HepG2 (cell line): ENCODE results near the gene FAM216A. TPM values are rescaled to one million over a fixed set of nuclear protein-coding genes. Genes with fewer than 3 reads are reported as not detected.

ENCODE experiments used
- ARHGAP35 ChIP-seq: sonication (generic); formaldehyde crosslinking; IDR thresholded peaks from 2 replicates; pipeline ENCODE4 v1.9.0; 2022; ENCODE audit warnings: mild to moderate bottlenecking, inconsistent platforms, moderate library complexity, missing genetic modification reagents, borderline replicate concordance
- ARID5B ChIP-seq: IDR thresholded peaks from 2 replicates; pipeline ENCODE4 v1.4.0; 2020; ENCODE audit warnings: mild to moderate bottlenecking, missing genetic modification reagents
- DR1 ChIP-seq: sonication (generic); formaldehyde crosslinking; IDR thresholded peaks from 2 replicates; pipeline ENCODE4 v1.8.0; 2021; ENCODE audit warnings: mild to moderate bottlenecking, missing genetic modification reagents, inconsistent platforms
- ISL2 ChIP-seq: sonication (generic); formaldehyde crosslinking; IDR thresholded peaks from 2 replicates; pipeline ENCODE4 v1.5.0; 2020; ENCODE audit warnings: missing genetic modification reagents
- MATR3 ChIP-seq: sonication (generic); formaldehyde crosslinking; IDR thresholded peaks from 2 replicates; pipeline ENCODE4 v1.4.0; 2020; ENCODE audit warnings: missing genetic modification reagents
- MED13 ChIP-seq: sonication (generic); formaldehyde crosslinking; IDR thresholded peaks from 2 replicates; pipeline ENCODE4 v1.5.0; 2020; ENCODE audit warnings: missing genetic modification reagents
- MED8 ChIP-seq: sonication (generic); formaldehyde crosslinking; IDR thresholded peaks from 2 replicates; pipeline ENCODE4 v1.8.1; 2023; ENCODE audit warnings: mild to moderate bottlenecking, missing genetic modification reagents; ENCODE audit not compliant: insufficient replicate concordance
- PHF8 ChIP-seq: sonication (generic); formaldehyde crosslinking; IDR thresholded peaks from 2 replicates; pipeline ENCODE4 v1.5.0; 2020; ENCODE audit warnings: missing genetic modification reagents
- SALL2 ChIP-seq: sonication (generic); formaldehyde crosslinking; IDR thresholded peaks from 2 replicates; pipeline ENCODE4 v1.8.1; 2023; ENCODE audit warnings: mild to moderate bottlenecking, missing genetic modification reagents, inconsistent platforms
- SOX6 ChIP-seq, 2 experiments: fragments of 450-650 bp in 1 of 2; sonication (generic) in 1 of 2; formaldehyde crosslinking in 1 of 2; IDR thresholded peaks; 2 replicates each; pipeline versions ENCODE4 v1.4.0 to v1.6.1; 2017 to 2020; ENCODE audit warnings: antibody characterized with exemption in 1 of 2, mild to moderate bottlenecking in 1 of 2, missing genetic modification reagents in 1 of 2
- SP1 ChIP-seq, 2 experiments: fragments of 450-650 bp in 1 of 2; sonication (generic) in 1 of 2; formaldehyde crosslinking in 1 of 2; IDR thresholded peaks; 2 replicates each; pipeline versions ENCODE4 v1.4.0 to v1.6.1; 2016 to 2020; ENCODE audit warnings: missing genetic modification reagents in 1 of 2
- SP2 ChIP-seq: sonication (generic); formaldehyde crosslinking; IDR thresholded peaks from 2 replicates; pipeline ENCODE4 v1.5.1; 2020; ENCODE audit warnings: mild to moderate bottlenecking, missing genetic modification reagents
- STAG1 ChIP-seq: sonication (generic); formaldehyde crosslinking; IDR thresholded peaks from 2 replicates; pipeline ENCODE4 v1.4.0; 2020; ENCODE audit warnings: missing genetic modification reagents
- TMF1 ChIP-seq: sonication (generic); formaldehyde crosslinking; IDR thresholded peaks from 2 replicates; pipeline ENCODE4 v1.8.1; 2022; ENCODE audit warnings: low read depth, missing genetic modification reagents
- TOPORS ChIP-seq: sonication (generic); formaldehyde crosslinking; IDR thresholded peaks from 2 replicates; pipeline ENCODE4 v1.8.0; 2023; ENCODE audit warnings: mild to moderate bottlenecking, missing genetic modification reagents
- ZFP90 ChIP-seq: sonication (generic); formaldehyde crosslinking; IDR thresholded peaks from 2 replicates; pipeline ENCODE4 v1.8.0; 2022; ENCODE audit warnings: missing genetic modification reagents, mild to moderate bottlenecking, inconsistent platforms, borderline replicate concordance
- ZMYM3 ChIP-seq: sonication (generic); formaldehyde crosslinking; IDR thresholded peaks from 2 replicates; pipeline ENCODE4 v1.5.1; 2020; ENCODE audit warnings: mild to moderate bottlenecking, missing genetic modification reagents
- ZNF10 ChIP-seq: sonication (generic); formaldehyde crosslinking; IDR thresholded peaks from 2 replicates; pipeline ENCODE4 v1.4.0; 2020; ENCODE audit warnings: mild to moderate bottlenecking, low read depth, missing genetic modification reagents, borderline replicate concordance
- ZNF205 ChIP-seq: IDR thresholded peaks from 2 replicates; pipeline ENCODE4 v1.6.1; 2018; ENCODE audit warnings: missing biosample characterization, missing genetic modification reagents
- ZNF740 ChIP-seq: sonication (generic); formaldehyde crosslinking; IDR thresholded peaks from 2 replicates; pipeline ENCODE4 v1.4.0; 2020; ENCODE audit warnings: missing genetic modification reagents
- ZNF772 ChIP-seq: sonication (generic); formaldehyde crosslinking; IDR thresholded peaks from 2 replicates; pipeline ENCODE4 v1.5.0; 2020; ENCODE audit warnings: mild to moderate bottlenecking, missing genetic modification reagents
- polyA plus RNA-seq, 8 experiments: library from polyadenylated mRNA; depleted of rRNA in 3 of 8; stranded (reverse) in 7 of 8; unstranded in 1 of 8; fragments of >200 nt; fragmentation: Illumina TruSeq in 4 of 8; extraction: Trizol in 4 of 8; gene quantifications; 2 replicates each; pipeline versions ENCODE4 v1.2.1 to v1.2.3, GENCODE V29; 2011 to 2016; ENCODE audit warnings: low read depth in 4 of 8, missing spikeins in 1 of 8, mixed read lengths in 1 of 8; ENCODE audit not compliant: insufficient read depth in 1 of 8
- total RNA-seq, 5 experiments: library from RNA; depleted of rRNA; stranded (reverse); fragments of >200 nt; fragmentation: Illumina TruSeq; extraction: Trizol; gene quantifications; 2 replicates each; pipeline ENCODE4 v1.2.3, GENCODE V29; 2016; ENCODE audit warnings: low read depth in 1 of 5

The FAM216A gene
- total and polyA plus RNA-seq, 2 of the 13 experiments (the other 11 are each of a cell fraction or from before 2014, with no cell fraction given) = 20.3 to 31.2 TPM

GRCh38 chr12:110449799-110450497 is 18.7 kb upstream of the FAM216A start, which contains the start of gene ARPC3 (continued):
- TF ChIP-seq PHF8 = peak; percentile 95
- 0 out of 2 replicates have a peak, but pooled peaks have one; percentile 24 for TF ChIP-seq ZNF205 (CRISPR knock-in tag)
- TF ChIP-seq SP2 (CRISPR knock-in tag) = peak; percentile 92
- TF ChIP-seq ZNF10 (CRISPR knock-in tag) = no peak
- TF ChIP-seq MED8 (CRISPR knock-in tag) = peak; percentile 79
- no peak for TF ChIP-seq MED13 (CRISPR knock-in tag)
- TF ChIP-seq ISL2 = 0 out of 2 replicates have a peak, but pooled peaks have one; percentile 42
- 0 out of 2 replicates have a peak, but pooled peaks have one; percentile 18 for TF ChIP-seq ZMYM3 (CRISPR knock-in tag)
- no peak for TF ChIP-seq TOPORS
- peak; percentile 60; the same call in 1 of the 2 replicates for TF ChIP-seq ARID5B (CRISPR knock-in tag)
- TF ChIP-seq ARHGAP35 (CRISPR knock-in tag) = no peak; the same call in 1 of the 2 replicates
- TF ChIP-seq ZFP90 = peak; percentile 70; the same call in 1 of the 2 replicates
- 0 out of 2 replicates have a peak, but pooled peaks have one; percentile 4 for TF ChIP-seq ZNF740 (CRISPR knock-in tag)
- 0 out of 2 replicates have a peak, but pooled peaks have one; percentile 15 for TF ChIP-seq TMF1 (CRISPR knock-in tag)
- TF ChIP-seq SOX6 (IDR thresholded peaks at IDR 0.05) = no peak
- TF ChIP-seq SOX6 (CRISPR knock-in tag; IDR thresholded peaks at IDR 0.05) = peak; percentile 51
- peak; percentile 43; the same call in 1 of the 2 replicates for TF ChIP-seq SALL2 (CRISPR knock-in tag)
- TF ChIP-seq DR1 (CRISPR knock-in tag) = peak; percentile 67; the same call in 1 of the 2 replicates
- TF ChIP-seq SP1 (IDR thresholded peaks at IDR 0.05) = no peak
- TF ChIP-seq SP1 (CRISPR knock-in tag; IDR thresholded peaks at IDR 0.05) = peak; percentile 68; the same call in 1 of the 2 replicates
- TF ChIP-seq ZNF772 = peak; percentile 36; the same call in 1 of the 2 replicates
- TF ChIP-seq MATR3 = no peak
- TF ChIP-seq STAG1 (CRISPR knock-in tag) = peak; percentile 94
